GM23338 (cell line): ENCODE results near the gene ZFP28. TPM values are rescaled to one million over a fixed set of nuclear protein-coding genes. Genes with fewer than 3 reads are reported as not detected.
A peak's percentile ranks its signal among the peaks of the same experiment; 100 is the strongest.

Experiments
- ATAC-seq: fragments of 200-7000 bp; cut with Tn5 transposase; 3 replicates; pipeline ENCODE4 v1.9.1; 2020
- DNase-seq: peaks from one replicate; pipeline ENCODE4 v3.0.0-alpha.2; 2015; ENCODE audit warnings: low spot score
- H2AFZ ChIP-seq: fragments of 200-600 bp; sonication (generic); 2 replicates; pipeline ENCODE4 v1.8.0; 2016; ENCODE audit warnings: antibody characterized with exemption, mild to moderate bottlenecking, moderate library complexity
- H3F3A ChIP-seq: fragments of 200-600 bp; sonication (generic); replicated peaks from 2 replicates; pipeline ENCODE4 v1.8.0; 2017; ENCODE audit warnings: antibody characterized with exemption, mixed run types, low read depth
- H3K27ac ChIP-seq: fragments of 200-600 bp; sonication (generic); 2 replicates; pipeline ENCODE4 v1.6.1; 2016; ENCODE audit warnings: low read depth
- H3K27me3 ChIP-seq: fragments of 200-600 bp; sonication (generic); 2 replicates; pipeline ENCODE4 v1.8.0; 2016; ENCODE audit warnings: mild to moderate bottlenecking, mixed run types, moderate library complexity; ENCODE audit not compliant: insufficient read depth
- H3K36me3 ChIP-seq: fragments of 200-600 bp; sonication (generic); 2 replicates; pipeline ENCODE4 v1.8.0; 2016; ENCODE audit warnings: mild to moderate bottlenecking; ENCODE audit not compliant: insufficient read depth
- H3K4me1 ChIP-seq: fragments of 200-600 bp; sonication (generic); 2 replicates; pipeline ENCODE4 v1.8.0; 2016; ENCODE audit warnings: mild to moderate bottlenecking, moderate library complexity; ENCODE audit not compliant: insufficient read depth
- H3K4me2 ChIP-seq: fragments of 200-600 bp; sonication (generic); 2 replicates; pipeline ENCODE4 v1.7.1; 2017; ENCODE audit warnings: mixed run types
- H3K4me3 ChIP-seq: fragments of 200-600 bp; sonication (generic); 2 replicates; pipeline ENCODE4 v1.6.1; 2016; ENCODE audit warnings: mixed run types
- H3K79me2 ChIP-seq: fragments of 200-600 bp; sonication (generic); replicated peaks from 2 replicates; pipeline ENCODE4 v1.8.0; 2017; ENCODE audit warnings: mild to moderate bottlenecking; ENCODE audit not compliant: insufficient read depth
- H3K9me2 ChIP-seq: fragments of 200-600 bp; sonication (generic); 2 replicates; pipeline ENCODE4 v1.8.0; 2017; ENCODE audit not compliant: insufficient read depth
- H4K20me1 ChIP-seq: fragments of 200-600 bp; sonication (generic); replicated peaks from 2 replicates; pipeline ENCODE4 v1.8.0; 2017; ENCODE audit warnings: mild to moderate bottlenecking; ENCODE audit not compliant: insufficient read depth
- H3K27ac Mint-ChIP-seq: 2 replicates; pipeline ENCODE4 v1.8.0; 2020; ENCODE audit warnings: inconsistent platforms, mild to moderate bottlenecking, moderate library complexity, mixed read lengths
- H3K27me3 Mint-ChIP-seq: 3 replicates; pipeline ENCODE4 v1.8.0; 2022; ENCODE audit warnings: low read depth, mild to moderate bottlenecking, moderate library complexity, mixed read lengths, inconsistent platforms; ENCODE audit not compliant: insufficient read depth, poor library complexity
- H3K36me3 Mint-ChIP-seq: 3 replicates; pipeline ENCODE4 v1.8.0; 2021; ENCODE audit warnings: low read depth, mild to moderate bottlenecking, inconsistent platforms, moderate library complexity, mixed read lengths
- H3K4me1 Mint-ChIP-seq: 3 replicates; pipeline ENCODE4 v1.8.0; 2020; ENCODE audit warnings: mild to moderate bottlenecking, inconsistent platforms, mixed read lengths
- H3K4me3 Mint-ChIP-seq: 3 replicates; pipeline ENCODE4 v1.8.0; 2021; ENCODE audit warnings: moderate library complexity, mild to moderate bottlenecking, inconsistent platforms, mixed read lengths
- H3K9me3 Mint-ChIP-seq: 3 replicates; pipeline ENCODE4 v1.8.0; 2020; ENCODE audit warnings: moderate library complexity, mild to moderate bottlenecking, inconsistent platforms, mixed read lengths
- CREB1 ChIP-seq: fragments of 250-450 bp; sonication (Bioruptor Pico); IDR thresholded peaks from 2 replicates; pipeline ENCODE4 v1.5.0; 2020; ENCODE audit warnings: low read depth, mild to moderate bottlenecking, moderate library complexity
- EZH2 ChIP-seq: fragments of 200-600 bp; sonication (generic); IDR thresholded peaks from one replicate; pipeline ENCODE4 v1.8.0; 2017; ENCODE audit warnings: antibody characterized with exemption, mild to moderate bottlenecking, low read depth; ENCODE audit not compliant: unreplicated experiment
- JUNB ChIP-seq: IDR thresholded peaks from one replicate; pipeline ENCODE4 v1.6.1; 2016; ENCODE audit warnings: antibody characterized with exemption; ENCODE audit not compliant: unreplicated experiment
- POLR2AphosphoS5 ChIP-seq: IDR thresholded peaks from 2 replicates; pipeline ENCODE4 v1.6.1; 2016; ENCODE audit warnings: antibody characterized with exemption, low read depth
- ZNF331 ChIP-seq: fragments of 250-450 bp; sonication (Bioruptor Pico); IDR thresholded peaks from 2 replicates; pipeline ENCODE4 v1.5.0; 2020; ENCODE audit warnings: low read depth, mild to moderate bottlenecking, moderate library complexity
- polyA plus RNA-seq: library from polyadenylated mRNA; unstranded; fragments of >200 nt; fragmentation: Nextera tagmentation; extraction: Ambion mirVana; gene quantifications from 2 replicates; pipeline ENCODE4 v1.2.1, GENCODE V29; 2016
- total RNA-seq: library from RNA; depleted of rRNA; stranded (reverse); fragments of >200 nt; shearing (Covaris generic); gene quantifications from 2 replicates; pipeline ENCODE4 v1.2.3, GENCODE V29; 2014
- TF ChIP-seq, protein P1 (sequence below), 2 experiments: fragments of 200-600 bp in 1 of 2; sonication (generic) in 1 of 2; conservative IDR thresholded peaks; 2 replicates each; pipeline versions ENCODE4 v1.5.1 to v1.6.1; 2016 to 2017; ENCODE audit warnings: antibody characterized with exemption in 2 of 2, low read depth in 2 of 2, mild to moderate bottlenecking in 2 of 2, moderate library complexity in 1 of 2
- TF ChIP-seq, protein P2 (sequence below): IDR thresholded peaks from one replicate; pipeline ENCODE4 v1.6.1; 2018; ENCODE audit warnings: antibody characterized with exemption; ENCODE audit not compliant: unreplicated experiment
- TF ChIP-seq, protein P3 (sequence below): IDR thresholded peaks from 2 replicates; pipeline ENCODE4 v1.6.1; 2016; ENCODE audit warnings: antibody characterized with exemption

ZFP28 gene
- total and polyA plus RNA-seq, 2 experiments from 2014 or later: 3.0 to 7.9 TPM

DNA sequence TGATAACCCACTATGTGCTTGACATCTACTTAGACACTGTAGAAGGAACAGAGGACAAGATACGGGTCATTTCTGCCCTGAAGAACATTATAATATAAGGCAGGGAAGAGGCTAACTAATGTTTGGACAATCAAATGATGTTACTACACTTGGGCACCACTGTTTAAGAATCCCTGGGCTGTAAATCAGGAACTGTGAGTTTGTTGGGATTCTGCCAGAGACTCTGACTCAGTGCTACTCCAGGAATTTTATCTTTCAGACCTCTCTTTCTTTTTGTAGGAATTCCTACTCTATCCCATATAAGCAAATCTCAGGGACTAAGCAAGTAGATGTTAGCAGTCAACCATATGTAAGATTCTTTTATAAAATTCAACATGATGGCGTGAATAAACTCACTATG is 34.2 kb upstream of the ZFP28 start:
- Histone ChIP-seq H4K20me1 (no peaks in the 10 kb centered on the region), H3K36me3 (no peaks in the 10 kb centered on the region), H3K27ac (no peak overlapping the region), H3K4me1 (no peaks in the 10 kb centered on the region), H3K4me3 (no peak overlapping the region), H3K79me2 (no peaks in the 10 kb centered on the region), H3K9me2 (no peaks in the 10 kb centered on the region), H3K27me3 (no peaks in the 10 kb centered on the region), H3K4me2 (no peak overlapping the region), H3F3A (no peaks in the 10 kb centered on the region), H2AFZ (no peak overlapping the region)
- H3K27me3 Mint-ChIP-seq: peaks cover 3% of the 10 kb centered on the region
- ATAC-seq (no peak), DNase-seq (no peak)
- H3K36me3 Mint-ChIP-seq: peaks cover 19% of the 10 kb centered on the region
- H3K27ac Mint-ChIP-seq: no peak overlapping the region
- H3K9me3 Mint-ChIP-seq: peaks cover 54% of the 10 kb centered on the region
- no peak overlapping the region for H3K4me3 Mint-ChIP-seq
- TF ChIP-seq POLR2AphosphoS5: no peak
- TF ChIP-seq, protein P1, sequence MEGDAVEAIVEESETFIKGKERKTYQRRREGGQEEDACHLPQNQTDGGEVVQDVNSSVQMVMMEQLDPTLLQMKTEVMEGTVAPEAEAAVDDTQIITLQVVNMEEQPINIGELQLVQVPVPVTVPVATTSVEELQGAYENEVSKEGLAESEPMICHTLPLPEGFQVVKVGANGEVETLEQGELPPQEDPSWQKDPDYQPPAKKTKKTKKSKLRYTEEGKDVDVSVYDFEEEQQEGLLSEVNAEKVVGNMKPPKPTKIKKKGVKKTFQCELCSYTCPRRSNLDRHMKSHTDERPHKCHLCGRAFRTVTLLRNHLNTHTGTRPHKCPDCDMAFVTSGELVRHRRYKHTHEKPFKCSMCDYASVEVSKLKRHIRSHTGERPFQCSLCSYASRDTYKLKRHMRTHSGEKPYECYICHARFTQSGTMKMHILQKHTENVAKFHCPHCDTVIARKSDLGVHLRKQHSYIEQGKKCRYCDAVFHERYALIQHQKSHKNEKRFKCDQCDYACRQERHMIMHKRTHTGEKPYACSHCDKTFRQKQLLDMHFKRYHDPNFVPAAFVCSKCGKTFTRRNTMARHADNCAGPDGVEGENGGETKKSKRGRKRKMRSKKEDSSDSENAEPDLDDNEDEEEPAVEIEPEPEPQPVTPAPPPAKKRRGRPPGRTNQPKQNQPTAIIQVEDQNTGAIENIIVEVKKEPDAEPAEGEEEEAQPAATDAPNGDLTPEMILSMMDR (conservative IDR thresholded peaks at IDR 0.05; ENCODE audit: low read depth in 2 of 2): no peak
- TF ChIP-seq EZH2: no peak
- TF ChIP-seq JUNB: no peak
- TF ChIP-seq, protein P2, sequence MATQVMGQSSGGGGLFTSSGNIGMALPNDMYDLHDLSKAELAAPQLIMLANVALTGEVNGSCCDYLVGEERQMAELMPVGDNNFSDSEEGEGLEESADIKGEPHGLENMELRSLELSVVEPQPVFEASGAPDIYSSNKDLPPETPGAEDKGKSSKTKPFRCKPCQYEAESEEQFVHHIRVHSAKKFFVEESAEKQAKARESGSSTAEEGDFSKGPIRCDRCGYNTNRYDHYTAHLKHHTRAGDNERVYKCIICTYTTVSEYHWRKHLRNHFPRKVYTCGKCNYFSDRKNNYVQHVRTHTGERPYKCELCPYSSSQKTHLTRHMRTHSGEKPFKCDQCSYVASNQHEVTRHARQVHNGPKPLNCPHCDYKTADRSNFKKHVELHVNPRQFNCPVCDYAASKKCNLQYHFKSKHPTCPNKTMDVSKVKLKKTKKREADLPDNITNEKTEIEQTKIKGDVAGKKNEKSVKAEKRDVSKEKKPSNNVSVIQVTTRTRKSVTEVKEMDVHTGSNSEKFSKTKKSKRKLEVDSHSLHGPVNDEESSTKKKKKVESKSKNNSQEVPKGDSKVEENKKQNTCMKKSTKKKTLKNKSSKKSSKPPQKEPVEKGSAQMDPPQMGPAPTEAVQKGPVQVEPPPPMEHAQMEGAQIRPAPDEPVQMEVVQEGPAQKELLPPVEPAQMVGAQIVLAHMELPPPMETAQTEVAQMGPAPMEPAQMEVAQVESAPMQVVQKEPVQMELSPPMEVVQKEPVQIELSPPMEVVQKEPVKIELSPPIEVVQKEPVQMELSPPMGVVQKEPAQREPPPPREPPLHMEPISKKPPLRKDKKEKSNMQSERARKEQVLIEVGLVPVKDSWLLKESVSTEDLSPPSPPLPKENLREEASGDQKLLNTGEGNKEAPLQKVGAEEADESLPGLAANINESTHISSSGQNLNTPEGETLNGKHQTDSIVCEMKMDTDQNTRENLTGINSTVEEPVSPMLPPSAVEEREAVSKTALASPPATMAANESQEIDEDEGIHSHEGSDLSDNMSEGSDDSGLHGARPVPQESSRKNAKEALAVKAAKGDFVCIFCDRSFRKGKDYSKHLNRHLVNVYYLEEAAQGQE: no peak
- H3K4me1 Mint-ChIP-seq: no peaks in the 10 kb centered on the region

DNA sequence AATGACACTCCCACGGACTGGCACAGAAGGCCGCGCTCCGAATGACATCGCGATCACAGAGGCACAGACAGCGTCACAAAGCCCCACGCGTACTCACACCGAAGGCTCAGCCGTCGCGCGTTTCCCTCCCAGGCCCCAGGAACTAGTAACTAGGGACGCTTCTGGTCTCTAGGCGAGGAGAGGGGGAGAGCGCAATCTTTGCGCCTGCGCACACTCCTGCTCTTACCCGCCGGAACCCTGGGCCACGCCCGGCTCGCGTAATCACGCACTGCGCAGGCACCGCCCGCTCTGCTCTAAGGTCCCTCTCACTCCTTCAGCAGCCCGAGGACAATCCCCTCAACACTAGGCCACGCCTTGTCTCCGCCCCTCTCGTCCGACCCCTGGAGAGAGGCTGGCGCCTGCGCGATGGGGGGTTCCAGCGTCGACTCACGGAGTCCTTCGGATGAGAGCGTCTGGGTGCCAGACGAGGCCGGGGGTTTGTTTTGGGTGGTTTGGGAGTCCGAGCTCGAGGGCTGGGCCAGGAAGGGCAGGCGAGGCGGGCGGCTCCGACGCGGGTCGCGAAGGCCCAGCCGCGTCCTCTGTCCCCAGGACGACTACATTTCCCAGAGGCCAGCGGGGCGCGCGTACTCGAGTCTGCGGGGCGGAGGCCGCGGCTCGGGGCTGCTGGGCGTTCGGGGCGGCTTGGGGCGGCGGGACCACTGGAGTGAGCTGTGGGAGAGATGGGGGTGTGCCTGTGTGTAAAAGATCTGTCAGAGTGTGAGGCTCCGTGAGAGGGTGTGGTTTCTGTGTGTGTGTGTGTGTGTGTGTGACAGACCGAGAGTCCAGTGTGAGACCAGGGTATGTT is 31.1 kb upstream of the ZFP28 start, which contains the start of gene ZNF471:
Gene ZNF471, plus strand, starts transcription at position 410 of the 844 bp plus-strand sequence. CDS start 3,717 bp downstream, outside the sequence.
- H4K20me1 ChIP-seq: no peaks in the 10 kb centered on the region
- H3K4me2 ChIP-seq: peak within 1 kb of the TSS; percentile 85
- H2AFZ ChIP-seq: peak within 1 kb of the TSS; percentile 97
- peaks cover 26% of the 10 kb centered on the region for H3K9me3 Mint-ChIP-seq
- H3K4me1 Mint-ChIP-seq: no peaks in the 10 kb centered on the region
- H3K27ac ChIP-seq: no peak within 1 kb of the TSS
- DNase-seq (peak; percentile 98), ATAC-seq (peak; percentile 99)
- H3K79me2 ChIP-seq: no peaks in the 10 kb centered on the region
- no peaks in the 10 kb centered on the region for H3K27me3 ChIP-seq
- H3K27ac Mint-ChIP-seq: peak within 1 kb of the TSS; percentile 95; the same call in 1 of the 2 replicates
- TF ChIP-seq CREB1 (CRISPR knock-in tag) (no peak), ZNF331 (CRISPR knock-in tag) (no peak)
- TF ChIP-seq, protein P3, sequence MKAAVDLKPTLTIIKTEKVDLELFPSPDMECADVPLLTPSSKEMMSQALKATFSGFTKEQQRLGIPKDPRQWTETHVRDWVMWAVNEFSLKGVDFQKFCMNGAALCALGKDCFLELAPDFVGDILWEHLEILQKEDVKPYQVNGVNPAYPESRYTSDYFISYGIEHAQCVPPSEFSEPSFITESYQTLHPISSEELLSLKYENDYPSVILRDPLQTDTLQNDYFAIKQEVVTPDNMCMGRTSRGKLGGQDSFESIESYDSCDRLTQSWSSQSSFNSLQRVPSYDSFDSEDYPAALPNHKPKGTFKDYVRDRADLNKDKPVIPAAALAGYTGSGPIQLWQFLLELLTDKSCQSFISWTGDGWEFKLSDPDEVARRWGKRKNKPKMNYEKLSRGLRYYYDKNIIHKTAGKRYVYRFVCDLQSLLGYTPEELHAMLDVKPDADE: peak; percentile 37; the same call in 1 of the 2 replicates
- H3K4me1 ChIP-seq: no peaks in the 10 kb centered on the region
- H3K27me3 Mint-ChIP-seq: peaks cover 3% of the 10 kb centered on the region
- peaks cover 13% of the 10 kb centered on the region for H3K36me3 Mint-ChIP-seq
- no peak within 1 kb of the TSS; the same call in 2 of the 3 replicates for H3K4me3 Mint-ChIP-seq
- peak within 1 kb of the TSS; percentile 72 for H3K4me3 ChIP-seq
- H3K36me3 ChIP-seq: 0 out of 2 replicates have a peak, but pooled peaks cover 3% of the 10 kb centered on the region
- H3F3A ChIP-seq: no peaks in the 10 kb centered on the region
- no peaks in the 10 kb centered on the region for H3K9me2 ChIP-seq
